Measurements from ENCODE around the gene TIAM1. TPM values are rescaled to one million over a fixed set of nuclear protein-coding genes. Genes with fewer than 3 reads are reported as not detected.

The TIAM1 gene
- polyA plus RNA-seq, 4 donors = 9.4 to 17.1 (median 13.3) TPM

DNA sequence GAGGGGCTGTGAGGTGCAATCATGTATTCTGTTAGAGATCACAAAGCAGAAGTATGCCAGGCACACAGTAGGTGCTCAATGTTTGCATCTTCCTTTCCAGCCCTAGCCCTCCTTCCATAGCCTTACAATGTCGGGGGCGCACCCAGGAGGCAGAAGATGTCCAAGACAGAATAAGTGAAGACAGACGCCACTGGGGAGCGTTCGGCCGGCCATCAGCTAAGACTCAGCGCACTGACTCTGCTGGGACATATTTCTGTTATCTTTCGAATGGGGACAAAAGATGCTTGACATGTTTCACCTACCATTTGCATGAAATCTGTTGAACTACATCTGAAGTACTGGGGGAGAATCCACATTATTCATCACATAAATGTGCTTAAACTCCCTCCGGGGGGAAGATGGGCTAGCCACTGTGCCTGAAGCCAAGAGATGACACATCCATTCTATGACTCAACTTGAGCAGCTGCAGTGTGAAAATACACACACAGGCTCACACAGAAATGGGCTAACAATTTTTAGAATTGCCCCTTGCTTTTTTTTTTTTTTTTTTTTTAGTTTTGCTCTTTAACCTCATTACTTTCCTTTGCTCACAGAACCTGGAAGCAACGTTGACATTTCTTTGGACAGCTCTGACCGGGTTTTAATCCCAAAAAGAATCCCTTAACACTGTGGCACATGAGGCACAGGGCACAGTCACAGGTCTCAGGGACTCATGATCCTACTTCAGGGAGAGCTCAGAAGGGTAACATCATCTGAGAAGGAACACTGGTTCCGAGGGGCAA, 7.9 kb downstream of the TIAM1 start:
- DNase-seq (ENCODE audit: low read depth in 4 of 4, low spot score in 2 of 4) = no peak

DNA sequence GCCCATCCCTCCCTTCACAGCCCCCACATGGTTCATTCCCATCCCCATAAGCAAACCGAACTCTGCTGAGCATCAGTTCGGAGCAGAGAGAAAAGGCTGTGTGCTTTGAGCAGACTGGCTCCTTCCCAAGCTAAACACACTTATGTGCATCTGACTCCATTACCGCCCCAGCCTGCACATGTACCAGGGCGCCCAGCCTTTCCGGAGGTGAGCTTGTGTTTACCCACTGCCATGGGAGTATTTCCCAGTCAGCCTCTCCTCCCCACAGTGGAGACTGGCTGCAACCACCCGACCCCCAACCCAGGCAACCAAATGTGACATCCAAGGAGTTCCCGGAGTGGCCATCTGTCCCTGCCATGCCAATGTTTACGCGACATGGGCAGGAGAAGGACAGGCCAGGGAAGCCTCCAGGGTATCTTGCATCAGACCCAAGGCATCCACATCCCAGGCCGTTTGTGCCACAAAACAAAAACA, 9.4 kb downstream of the TIAM1 start:
- DNase-seq (ENCODE audit: low read depth in 4 of 4, low spot score in 2 of 4) = no peak

DNA sequence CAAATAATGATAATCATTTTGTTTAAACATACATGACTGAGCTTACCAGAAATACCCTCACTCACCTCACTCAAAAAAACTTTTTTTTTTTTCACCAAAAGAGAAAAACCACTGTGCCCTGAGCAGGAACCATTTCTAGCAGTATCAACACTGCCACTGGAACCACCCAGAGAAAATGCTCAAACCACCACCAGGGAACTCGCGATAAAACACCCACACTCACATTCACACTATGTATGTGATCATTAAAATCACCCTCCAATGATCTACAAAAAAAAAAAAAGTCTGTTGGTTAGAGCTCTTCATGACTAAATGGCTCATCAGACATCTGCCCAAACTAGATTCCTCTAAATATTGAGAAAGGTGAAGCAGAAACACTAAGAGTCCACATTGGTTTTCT, 11.5 kb downstream of the TIAM1 start:
- no peak for DNase-seq (ENCODE audit: low read depth in 4 of 4, low spot score in 2 of 4)

DNA sequence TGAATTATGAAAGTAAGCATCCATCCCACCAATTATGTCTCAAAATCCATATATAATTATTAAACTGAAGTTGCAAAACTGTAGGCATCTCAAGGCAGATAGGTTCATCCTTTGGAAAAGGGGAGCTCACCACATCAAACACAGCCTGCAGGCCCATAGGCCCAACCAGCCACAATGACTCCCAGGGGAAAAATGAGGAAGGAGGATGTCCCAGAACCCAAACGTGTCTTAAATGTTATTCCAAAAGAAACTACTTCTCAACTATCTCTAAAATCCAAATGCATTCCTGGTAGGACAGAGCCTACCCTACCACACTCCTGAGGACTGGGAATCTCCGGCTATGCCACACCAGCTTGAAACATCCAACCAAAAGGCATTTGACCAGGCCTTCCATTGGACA, 12.8 kb downstream of the TIAM1 start:
- DNase-seq (ENCODE audit: low read depth in 4 of 4, low spot score in 2 of 4) = no peak

DNA sequence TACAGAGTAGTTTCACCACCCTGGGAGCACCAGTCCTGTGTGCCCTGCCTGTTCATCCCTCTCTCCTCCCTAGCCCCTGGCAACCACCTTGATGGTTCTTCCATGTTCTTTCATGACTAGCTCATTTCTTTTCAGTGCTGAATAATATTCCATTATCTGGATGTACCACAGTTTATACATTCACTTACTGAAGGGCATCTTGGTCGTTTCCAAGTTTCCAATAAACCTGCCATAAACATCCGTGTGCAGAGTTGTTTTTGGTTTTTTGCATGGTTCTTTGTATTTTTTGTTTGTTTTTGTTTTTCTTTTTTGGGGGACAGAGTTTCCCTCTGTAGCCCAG, 13.9 kb downstream of the TIAM1 start:
- DNase-seq (ENCODE audit: low read depth in 4 of 4, low spot score in 2 of 4) = no peak

DNA sequence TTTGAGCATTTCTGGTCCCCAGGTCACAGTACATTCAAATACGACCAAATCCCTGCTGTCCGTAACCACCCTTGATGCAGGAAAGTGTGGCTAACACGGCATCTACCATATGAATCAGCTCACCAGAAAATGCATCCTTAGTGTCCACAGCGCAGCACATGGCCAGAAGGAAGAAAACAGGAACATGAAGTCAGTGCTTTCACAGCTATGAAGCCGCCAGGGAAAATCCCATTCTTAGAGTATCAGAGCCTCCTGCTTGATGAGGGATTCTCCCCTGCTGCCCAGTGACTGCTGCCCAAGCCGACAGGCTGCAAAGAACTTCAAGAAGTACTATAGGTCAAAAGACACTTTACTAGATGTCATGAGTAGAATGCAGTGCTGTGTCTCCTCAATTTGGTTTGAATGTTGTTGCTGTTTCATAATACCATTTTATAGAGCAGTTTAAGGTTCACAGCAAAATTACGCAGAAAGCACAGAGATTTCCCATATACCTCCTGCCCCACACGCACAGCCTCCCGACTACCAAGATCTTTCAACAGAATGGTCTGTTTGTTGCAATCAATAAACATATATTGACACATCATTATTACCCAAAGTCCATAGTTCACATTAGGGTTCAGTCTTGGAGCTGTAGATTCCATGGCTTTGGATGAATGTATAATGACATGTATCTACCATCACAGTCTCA, 14.5 kb downstream of the TIAM1 start:
- no peak for DNase-seq (ENCODE audit: low read depth in 4 of 4, low spot score in 2 of 4)

DNA sequence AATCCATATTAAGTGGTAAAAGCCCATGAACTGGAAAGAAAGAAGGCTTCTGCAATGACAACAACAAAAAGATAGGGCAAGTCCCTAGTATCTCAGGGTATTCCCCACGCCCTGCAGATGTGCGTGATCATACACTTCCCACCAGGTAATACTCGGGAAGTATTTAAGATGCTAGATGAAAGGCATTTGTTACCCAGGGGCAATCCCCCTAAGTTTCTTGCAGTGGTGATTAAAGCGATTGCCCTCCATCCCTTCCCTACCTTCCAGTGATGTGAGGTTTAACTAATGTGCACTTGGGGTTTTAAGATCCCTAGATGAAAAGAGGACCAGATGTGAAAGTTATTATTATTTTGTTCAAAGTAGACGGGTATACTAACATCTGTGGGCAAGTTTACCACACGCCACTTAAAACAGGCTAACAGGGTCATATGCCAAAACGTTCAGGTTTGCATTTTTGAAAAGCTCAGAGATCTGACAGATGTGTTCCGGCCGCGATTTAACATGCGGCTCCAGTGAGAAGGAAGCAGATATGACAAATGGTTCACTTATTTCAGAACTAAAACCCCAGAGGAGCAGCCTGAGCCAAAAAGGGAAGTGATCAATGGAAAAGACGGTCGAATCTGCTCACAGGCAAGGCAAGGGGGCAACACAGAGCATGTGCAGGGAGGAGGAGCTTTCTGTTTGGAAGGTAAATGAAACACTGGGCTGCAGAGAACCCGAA, 17.4 kb downstream of the TIAM1 start:
- DNase-seq (ENCODE audit: low read depth in 4 of 4, low spot score in 2 of 4) = no peak

DNA sequence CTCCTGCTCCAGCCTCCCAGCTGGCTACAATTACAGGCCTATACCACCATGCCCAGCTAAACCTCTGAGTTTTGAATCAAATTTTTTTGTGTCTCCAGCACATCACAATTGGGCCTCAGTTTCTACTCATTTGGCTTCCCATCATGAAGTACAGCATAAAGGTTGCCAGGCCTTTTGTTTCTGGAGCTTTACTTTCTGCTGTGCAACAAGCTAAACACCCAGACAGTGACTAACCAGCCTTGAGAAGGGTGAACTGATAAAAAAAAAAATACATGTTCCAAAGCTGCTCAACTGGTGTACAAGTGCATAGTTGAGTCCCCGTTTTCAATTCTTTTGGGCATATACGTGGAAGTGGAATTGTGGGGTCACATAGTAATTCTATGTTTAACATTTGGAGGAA, 25.1 kb downstream of the TIAM1 start:
- no peak for DNase-seq (ENCODE audit: low read depth in 4 of 4, low spot score in 2 of 4)

DNA sequence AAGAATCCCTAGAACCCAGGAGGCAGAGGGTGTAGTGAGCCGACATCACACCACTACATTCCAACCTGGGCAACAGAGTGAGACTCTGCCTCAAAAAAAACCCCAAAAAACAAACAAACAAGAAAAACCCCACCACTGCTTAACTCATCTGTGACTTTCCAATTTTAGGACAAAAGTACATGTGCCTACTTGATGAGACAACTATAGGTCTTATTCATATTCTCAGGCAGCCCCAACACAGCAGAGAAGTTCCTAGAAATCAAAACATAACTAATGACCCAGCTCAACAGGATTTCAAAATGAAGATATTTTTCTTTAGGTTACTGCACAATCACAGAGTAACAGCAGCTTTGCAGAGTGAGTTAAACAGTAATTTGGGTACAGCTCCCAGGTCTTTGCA, 26.4 kb downstream of the TIAM1 start:
- DNase-seq (ENCODE audit: low read depth in 4 of 4, low spot score in 2 of 4) = no peak

DNA sequence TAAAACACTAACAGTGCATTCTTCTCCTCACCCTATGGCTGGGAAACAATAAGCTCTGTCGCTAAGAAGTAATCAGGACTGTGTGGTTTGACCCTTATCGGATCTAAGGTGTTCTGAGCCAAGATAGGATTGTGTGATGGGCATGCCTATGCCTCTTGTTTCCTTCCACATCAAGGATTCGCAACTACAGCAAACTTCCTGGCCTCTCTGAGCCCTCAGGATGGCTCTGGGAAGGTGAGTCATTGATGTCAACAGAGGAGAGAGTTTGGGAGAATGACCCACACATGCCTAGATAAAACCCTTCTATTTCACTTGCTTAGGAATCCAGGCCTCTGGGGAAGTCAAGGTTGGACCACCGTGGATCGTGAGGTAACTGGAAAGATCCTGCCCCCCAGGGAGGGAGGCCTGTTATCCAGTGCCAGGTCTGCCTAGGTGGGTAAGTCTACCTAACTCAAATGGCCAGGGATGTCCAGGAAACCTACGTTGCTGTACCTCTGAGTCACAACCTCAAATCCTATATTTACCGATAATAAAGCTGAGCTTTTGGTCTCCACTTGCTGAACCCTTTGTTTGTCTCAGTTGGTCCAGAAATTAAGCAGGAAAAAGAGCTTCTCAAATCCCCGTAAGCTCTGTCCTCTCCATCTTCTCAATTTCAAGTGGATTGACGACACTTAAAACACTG, 27.4 kb downstream of the TIAM1 start:
- no peak for DNase-seq (ENCODE audit: low read depth in 4 of 4, low spot score in 2 of 4)

DNA sequence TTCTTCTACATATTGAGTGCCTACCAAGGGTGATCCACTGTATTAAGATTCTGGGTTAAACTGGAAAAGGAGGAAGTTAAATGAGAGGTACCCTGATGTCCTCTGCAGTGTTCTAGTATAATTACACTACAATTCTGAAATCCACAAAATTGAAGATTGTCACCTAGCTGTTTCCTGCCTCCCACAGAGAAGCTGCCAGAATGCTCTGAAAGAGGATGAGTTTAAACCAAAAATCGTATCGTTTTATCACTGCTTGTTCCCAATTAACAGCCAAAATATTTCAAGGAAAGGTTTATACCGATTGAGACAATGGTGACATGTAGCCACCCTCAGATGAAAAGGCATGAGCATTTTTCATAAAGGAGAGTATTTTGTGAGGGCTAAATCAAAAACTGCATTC, 28.0 kb downstream of the TIAM1 start:
- DNase-seq (ENCODE audit: low read depth in 4 of 4, low spot score in 2 of 4) = no peak

DNA sequence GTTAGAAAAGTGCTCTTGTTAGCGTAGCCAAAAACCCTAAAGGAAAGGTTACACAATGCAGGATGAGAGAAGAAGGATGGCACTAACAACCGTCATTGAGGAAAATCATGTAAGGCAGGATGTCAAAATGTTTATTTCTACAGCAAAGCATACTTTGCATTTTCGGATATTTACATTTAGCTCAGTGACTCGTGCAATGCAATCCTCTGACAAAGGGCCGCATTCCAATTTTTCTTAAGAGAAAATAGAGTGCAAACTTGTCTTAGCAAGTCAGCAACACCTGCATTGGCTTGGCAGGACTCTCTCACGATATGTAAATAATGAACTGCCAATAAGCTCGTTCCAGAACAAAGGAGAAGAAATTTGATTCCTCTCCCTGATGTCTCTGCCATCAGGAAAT, 33.3 kb downstream of the TIAM1 start:
- no peak for DNase-seq (ENCODE audit: low read depth in 4 of 4, low spot score in 2 of 4)

DNA sequence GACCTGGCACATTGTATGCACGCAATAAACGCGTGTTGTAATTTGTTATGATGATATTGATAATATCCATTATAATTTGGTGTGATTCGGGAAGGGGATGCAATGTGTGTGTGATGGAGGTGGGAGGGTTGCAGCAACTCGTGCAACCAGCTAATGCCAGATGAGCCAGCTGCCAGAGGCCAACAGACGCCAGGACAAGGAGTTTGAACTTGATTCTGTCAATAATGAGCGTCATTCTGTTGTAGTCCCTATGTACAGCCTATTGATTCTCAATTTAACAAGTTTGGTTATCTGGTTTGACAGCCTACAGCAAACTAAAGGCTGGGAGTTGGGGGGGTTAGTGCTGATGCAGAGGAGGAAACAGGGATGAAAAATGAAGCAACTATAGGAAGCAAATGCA, 35.5 kb downstream of the TIAM1 start:
- no peak for DNase-seq (ENCODE audit: low read depth in 4 of 4, low spot score in 2 of 4)

DNA sequence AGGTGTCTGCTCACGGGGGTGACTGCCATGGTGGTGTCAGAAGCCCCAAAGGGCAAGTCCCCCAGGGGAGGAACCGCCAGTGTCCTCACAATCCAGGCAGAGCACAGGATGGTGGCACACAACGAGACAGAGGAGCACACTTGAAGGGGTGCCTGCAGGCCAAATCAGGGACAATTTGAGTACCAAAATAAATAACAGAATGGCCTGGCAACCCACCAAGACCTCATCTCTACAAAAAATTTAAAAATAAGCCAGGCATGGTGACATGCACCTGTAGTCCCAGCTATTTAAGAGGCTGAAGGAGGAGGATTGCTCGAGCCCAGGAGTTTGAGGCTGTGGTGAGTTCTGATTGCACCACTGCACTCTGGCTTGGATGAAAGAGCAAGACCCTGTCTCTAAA, 38.2 kb downstream of the TIAM1 start:
- DNase-seq (ENCODE audit: low read depth in 4 of 4, low spot score in 2 of 4) = no peak

DNA sequence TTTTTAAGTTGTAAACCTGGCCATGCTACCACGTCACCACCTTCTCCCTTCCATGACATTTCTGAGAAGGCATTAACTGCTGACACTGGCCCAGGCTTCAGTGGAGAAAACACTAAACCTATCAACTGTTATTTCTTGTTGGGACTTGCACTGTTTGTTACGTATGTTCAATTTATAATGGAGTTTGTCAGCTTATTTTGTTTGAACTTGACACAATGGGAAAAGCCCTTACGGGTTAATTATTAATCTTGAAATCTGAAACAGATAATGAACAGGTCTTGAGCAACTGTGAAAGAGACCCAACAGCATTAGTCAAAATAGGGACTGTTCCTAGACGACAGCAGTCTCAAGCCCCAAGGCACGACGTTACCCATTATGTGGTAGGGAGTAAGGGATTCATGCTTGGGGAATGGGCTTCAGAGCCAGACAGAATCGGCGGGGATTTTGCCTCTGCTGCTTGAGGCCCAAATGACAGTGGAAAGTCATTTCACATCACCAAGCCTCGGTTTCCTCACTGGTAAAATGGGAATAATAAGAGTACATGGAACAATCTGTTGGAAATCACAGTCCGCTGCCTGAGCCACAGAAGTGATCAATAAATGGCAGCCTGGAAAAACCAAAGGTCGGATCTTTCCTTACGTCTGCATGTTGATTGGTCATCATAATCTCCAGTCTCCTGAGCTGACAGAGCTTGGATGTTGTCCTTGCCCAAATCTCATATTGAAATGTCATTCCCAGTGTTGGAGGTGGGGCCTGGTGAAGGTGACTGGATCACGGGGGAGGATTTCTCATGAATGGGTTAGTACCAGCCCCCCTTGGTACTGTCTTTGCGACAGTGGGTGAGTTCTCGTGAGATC, 44.5 kb downstream of the TIAM1 start:
- no peak for DNase-seq (ENCODE audit: low read depth in 4 of 4, low spot score in 2 of 4)

DNA sequence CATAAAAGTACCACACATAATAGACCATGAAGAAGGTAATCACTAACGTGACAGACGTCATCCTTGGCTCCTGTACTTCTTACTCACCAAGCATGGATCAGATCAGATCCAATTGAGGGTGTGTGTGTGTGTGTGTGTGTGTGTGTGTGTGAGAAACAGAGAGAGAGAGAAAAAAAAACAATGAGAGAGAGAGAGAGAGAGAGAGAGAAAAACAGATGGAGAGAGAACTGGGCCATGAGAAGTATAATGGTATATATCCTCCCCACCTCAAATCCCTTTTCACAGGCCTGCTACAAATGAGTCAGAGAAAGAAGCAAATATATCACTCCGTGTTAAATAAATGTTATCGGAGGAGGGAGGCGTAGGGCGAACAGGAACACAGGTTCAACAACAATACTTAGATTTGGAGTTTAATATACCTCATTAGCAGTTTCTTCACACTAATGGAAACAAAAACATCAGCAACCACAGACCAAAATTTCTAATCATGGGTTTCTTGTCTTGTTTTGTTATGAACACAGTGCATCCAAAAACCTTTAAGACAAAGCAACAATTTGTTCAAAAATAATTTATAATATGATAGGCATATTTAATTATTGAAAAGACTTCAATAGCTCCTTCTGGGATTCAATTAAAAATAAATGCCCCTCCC, 45.3 kb downstream of the TIAM1 start:
- no peak for DNase-seq (ENCODE audit: low read depth in 4 of 4, low spot score in 2 of 4)

DNA sequence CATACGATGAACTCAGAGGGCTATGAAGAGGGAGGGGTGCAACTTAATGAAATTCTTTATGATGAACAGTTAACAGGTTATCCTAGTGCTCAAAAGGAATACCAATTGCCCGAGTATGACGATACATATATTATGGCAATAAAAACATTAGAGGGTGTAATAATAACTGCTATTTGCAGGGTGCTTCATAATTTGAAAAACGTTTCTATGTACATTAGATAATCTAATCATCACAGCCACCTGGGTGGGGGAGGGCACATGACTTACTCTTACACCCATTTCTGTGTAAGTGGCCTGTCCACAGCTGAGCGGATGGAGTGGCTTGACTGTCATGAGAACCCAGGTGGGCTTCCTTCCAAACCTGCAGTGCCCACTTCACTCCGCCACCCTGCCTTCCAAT, 46.3 kb downstream of the TIAM1 start:
- no peak for DNase-seq (ENCODE audit: low read depth in 4 of 4, low spot score in 2 of 4)

DNA sequence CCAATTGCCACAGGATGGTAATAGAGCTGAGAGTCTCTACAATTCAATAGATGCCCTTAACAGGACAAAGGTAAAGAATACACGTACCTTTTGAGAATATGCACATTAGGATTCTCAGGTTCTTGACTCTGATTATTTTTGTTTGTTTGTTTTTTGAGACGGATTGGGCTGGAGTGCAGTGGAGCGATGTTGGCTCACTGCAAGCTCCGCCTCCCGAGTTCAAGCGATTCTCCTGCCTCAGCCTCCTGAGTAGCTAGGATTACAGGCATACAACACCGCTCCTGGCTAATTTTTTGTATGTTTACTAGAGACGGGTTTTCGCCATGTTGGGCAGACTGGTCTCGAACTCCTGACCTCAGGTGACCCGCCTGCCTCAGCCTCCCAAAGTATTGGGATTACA, 48.4 kb downstream of the TIAM1 start:
- no peak for DNase-seq (ENCODE audit: low read depth in 4 of 4, low spot score in 2 of 4)

DNA sequence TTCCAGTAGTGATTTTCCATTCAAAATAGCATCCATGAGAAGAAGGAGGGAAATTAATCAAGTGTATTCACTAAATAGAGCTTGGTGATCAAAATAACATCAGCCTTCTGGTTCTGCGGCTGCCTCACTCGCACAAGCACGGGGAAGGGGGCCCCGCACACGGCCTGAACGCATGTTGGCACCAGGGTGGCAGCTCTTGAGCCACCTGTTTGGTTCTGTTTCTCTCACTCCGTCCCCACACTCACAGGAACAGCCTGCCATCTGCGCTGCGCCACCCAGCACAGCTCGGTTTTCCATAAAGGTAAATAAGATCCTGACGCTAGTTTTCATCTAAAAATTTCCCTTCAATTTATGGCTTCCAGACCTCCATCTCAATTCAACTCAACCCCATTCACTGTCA, 49.4 kb downstream of the TIAM1 start:
- no peak for DNase-seq (ENCODE audit: low read depth in 4 of 4, low spot score in 2 of 4)

DNA sequence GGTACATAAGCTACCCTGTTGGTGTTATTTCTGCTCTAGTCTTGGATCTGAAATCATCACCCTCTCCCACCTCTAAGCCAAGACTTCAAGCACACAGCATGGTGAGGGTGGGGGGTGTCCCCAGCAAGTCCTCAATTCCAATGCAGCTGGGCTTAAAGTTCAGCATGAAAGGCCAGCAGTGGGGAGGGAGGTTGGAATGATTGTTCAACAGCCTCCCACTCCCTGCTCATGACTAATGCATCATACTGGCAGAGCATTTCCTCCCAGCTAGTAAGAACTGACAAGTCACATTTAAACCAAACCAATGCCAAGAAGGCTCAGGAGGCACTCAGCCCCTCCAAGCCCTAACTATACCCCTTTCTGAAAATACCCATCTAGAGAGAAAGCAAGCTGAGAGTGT, 50.1 kb downstream of the TIAM1 start:
- no peak for DNase-seq (ENCODE audit: low read depth in 4 of 4, low spot score in 2 of 4)
